GM19239 (cell line): Measurements from ENCODE around the gene FAM131B.

ENCODE experiments used
- DNase-seq: peaks from one replicate; pipeline ENCODE4 v3.0.0; 2011; ENCODE audit warnings: low spot score; ENCODE audit not compliant: insufficient read length
- FAIRE-seq: peaks from 2 replicates; lab custom pipeline; 2011; peaks lifted over from hg19 to GRCh38; lab: Jason Lieb, UNC

FAM131B gene

GRCh38 chr7:143361552-143362130 lies 872 bp downstream of the FAM131B start:
- no peak for DNase-seq
- FAIRE-seq = no peak

GRCh38 chr7:143360788-143361551 lies 1.5 kb downstream of the FAM131B start:
- FAIRE-seq = no peak
- DNase-seq = no peak

GRCh38 chr7:143359771-143360353 lies 2.7 kb downstream of the FAM131B start:
- no peak for FAIRE-seq
- DNase-seq = no peak

GRCh38 chr7:143358626-143359025 lies 3.9 kb downstream of the FAM131B start:
- FAIRE-seq (no peak), DNase-seq (no peak)

- no peak for FAIRE-seq
- no peak for DNase-seq
Observed at GRCh38 chr7:143356414-143357050, 6.0 kb downstream of the FAM131B start.

GRCh38 chr7:143355450-143356385 lies 6.8 kb downstream of the FAM131B start:
- DNase-seq = no peak
- FAIRE-seq = no peak

GRCh38 chr7:143354965-143355364 lies 7.5 kb downstream of the FAM131B start:
- no peak for DNase-seq
- FAIRE-seq = no peak

GRCh38 chr7:143354376-143354775 lies 8.1 kb downstream of the FAM131B start:
- FAIRE-seq = no peak

GRCh38 chr7:143352531-143353002 lies 9.9 kb downstream of the FAM131B start:
- DNase-seq (no peak), FAIRE-seq (no peak)

More at GRCh38 chr7:143354376-143354775, 8.1 kb downstream of the FAM131B start:
- no peak for DNase-seq

- FAIRE-seq (no peak), DNase-seq (no peak)
Observed at GRCh38 chr7:143351574-143351973, 10.9 kb downstream of the FAM131B start.

- no peak for FAIRE-seq
- no peak for DNase-seq
Observed at GRCh38 chr7:143351060-143351459, 11.5 kb downstream of the FAM131B start.

GRCh38 chr7:143347950-143348349 lies 14.6 kb downstream of the FAM131B start:
- FAIRE-seq = no peak

GRCh38 chr7:143346018-143346417 lies 16.5 kb downstream of the FAM131B start:
- FAIRE-seq (no peak), DNase-seq (no peak)

More at GRCh38 chr7:143347950-143348349, 14.6 kb downstream of the FAM131B start:
- DNase-seq = no peak

- no peak for FAIRE-seq
- DNase-seq = no peak
Observed at GRCh38 chr7:143345428-143345900, 17.0 kb downstream of the FAM131B start.

GRCh38 chr7:143343596-143343995 lies 18.9 kb downstream of the FAM131B start:
- FAIRE-seq (no peak), DNase-seq (no peak)

- FAIRE-seq (no peak), DNase-seq (no peak)
Observed at GRCh38 chr7:143341842-143342241, 20.7 kb downstream of the FAM131B start.

- FAIRE-seq = no peak
- DNase-seq = no peak
Observed at GRCh38 chr7:143337216-143337615, 25.3 kb downstream of the FAM131B start.

GRCh38 chr7:143334244-143334643 lies 28.3 kb downstream of the FAM131B start:
- no peak for FAIRE-seq
- no peak for DNase-seq

- FAIRE-seq (no peak), DNase-seq (no peak)
Observed at GRCh38 chr7:143331179-143331801, 31.2 kb downstream of the FAM131B start.
